Stimulated activated naive CD8-positive, alpha-beta T cell treated with anti-CD3 and anti-CD28 coated beads, Interleukin-15, Interleukin-2, amounts not matched to agents 100 U/mL and 50 U/mL, for 24 hours (primary cell): ENCODE measurements around the gene WDFY2.
A peak's percentile ranks its signal among the peaks of the same experiment; 100 is the strongest.

Experiments
- ATAC-seq: fragments of 150-1000 bp; cut with Tn5 transposase; one replicate; pipeline ENCODE4 v1.10.0; 2021
- DNase-seq: peaks from one replicate; pipeline ENCODE4 v3.0.0; 2021

WDFY2 gene

DNA sequence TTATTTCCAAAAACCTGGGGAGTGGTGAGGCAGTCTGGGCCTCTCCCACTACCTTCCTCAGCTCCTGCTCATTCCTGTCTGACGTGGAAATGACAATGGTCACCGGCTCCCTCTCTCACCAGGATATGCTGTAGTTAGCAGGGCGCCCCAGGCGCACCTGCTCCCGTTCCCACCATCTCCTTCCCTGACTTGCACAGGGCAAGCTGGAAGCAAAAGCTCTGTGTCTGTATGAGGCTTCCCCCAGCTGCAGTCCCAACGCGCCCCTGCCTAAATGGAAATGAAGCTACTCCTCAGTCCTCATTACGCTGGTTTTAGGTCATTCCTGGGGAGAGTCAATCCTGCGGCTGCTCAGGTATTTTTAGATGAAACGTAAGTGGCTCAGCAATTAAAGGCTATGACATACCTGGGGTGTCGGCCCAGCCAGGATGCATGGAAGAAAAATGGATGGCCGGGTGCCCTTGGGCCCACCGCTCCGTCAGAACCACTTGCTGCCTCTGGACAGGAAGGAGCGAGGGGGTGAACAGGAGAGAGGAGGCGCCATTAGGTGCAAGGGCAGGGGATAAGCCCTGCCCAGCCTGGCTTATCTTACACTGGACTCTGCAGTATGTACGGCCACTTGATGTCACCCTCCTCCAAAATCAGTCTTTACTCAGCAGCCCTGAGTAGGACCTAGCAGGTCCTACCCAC lies 187.3 kb downstream of the WDFY2 start:
- DNase-seq (no peak), ATAC-seq (no peak)

DNA sequence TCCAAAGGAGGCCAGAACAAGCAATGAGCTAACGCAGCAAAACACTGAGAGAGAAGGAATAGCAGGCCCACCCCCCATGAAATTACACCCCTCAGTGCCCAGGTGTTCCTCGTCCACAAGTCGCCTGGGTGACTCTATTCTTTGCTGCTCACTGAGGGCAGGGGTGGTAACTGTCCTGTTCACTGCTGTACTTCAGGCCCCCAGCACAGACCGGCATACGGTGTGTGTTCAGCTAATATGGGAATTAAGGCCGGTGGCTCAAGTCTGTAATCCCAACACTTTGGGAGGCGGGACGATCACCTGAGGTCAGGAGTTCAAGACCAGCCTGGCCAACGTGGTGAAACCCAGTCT lies 187.8 kb downstream of the WDFY2 start:
- ATAC-seq (no peak), DNase-seq (no peak)

GRCh38 chr13:51772781-51773180 lies 188.5 kb downstream of the WDFY2 start:
- no peak for DNase-seq
- ATAC-seq = no peak

DNA sequence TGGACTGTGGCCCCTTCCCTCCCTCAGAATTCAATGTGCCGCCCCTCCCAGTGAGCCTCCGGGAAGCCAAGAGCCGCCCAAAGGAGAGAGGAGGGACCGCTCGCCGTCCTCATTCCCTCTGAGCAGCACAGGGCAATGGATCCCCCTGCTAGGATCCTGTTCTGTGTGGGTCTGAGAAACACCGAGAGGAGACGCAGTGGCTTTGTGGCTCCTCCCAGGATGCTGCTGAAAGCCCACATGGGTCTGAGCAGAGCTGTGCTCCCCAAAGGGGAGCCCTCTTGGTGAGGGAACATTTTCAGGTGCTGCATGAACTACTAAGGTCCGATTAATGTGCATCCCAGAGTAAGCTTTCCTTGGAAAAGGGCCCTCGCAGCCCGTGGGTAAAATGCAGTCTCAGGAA lies 189.3 kb downstream of the WDFY2 start:
- no peak for ATAC-seq
- no peak for DNase-seq

- ATAC-seq (no peak), DNase-seq (no peak)
Observed at GRCh38 chr13:51776179-51776578, 191.9 kb downstream of the WDFY2 start.

GRCh38 chr13:51777921-51778320 lies 193.7 kb downstream of the WDFY2 start:
- DNase-seq = no peak
- ATAC-seq = no peak

DNA sequence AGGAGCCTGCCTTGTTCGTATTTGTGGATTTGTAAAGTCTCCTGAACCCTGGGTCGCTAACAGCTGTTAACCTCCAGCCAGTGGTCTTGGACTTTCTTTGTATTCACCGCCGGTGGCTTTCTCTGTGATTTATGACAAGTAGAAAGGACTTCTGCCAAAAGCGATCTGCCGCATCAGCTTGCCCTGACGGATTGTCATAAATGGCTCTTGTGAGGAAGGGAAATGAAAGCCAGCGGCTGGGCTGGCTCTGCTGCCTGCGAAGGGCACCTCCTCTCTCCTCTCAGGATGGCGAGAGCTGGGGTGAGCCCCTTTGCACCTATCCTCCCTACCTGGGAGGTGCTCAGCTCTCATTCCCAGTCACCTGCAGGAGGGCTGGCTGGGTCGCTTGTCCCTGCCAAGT lies 194.1 kb downstream of the WDFY2 start:
- ATAC-seq (no peak), DNase-seq (no peak)

DNA sequence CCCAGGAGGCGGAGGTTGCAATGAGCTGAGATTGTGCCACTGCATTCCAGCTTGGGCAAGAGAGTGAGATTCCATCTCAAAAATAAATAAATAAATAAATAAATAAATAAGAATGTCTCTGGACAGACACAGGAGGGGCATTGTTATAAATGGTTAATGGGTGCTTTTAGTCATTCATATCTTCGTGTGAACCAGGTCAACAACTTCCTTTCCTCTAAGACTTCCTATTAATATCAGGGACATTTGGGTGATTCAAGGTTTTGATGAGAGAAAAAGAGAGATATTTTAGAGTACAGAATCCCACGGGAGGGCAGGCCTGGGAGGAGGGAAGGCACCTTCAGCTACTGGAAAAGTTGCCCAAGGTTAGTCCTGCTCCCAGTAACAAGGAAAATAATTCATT lies 195.8 kb downstream of the WDFY2 start:
- DNase-seq (no peak), ATAC-seq (no peak)

GRCh38 chr13:51781246-51782022 lies 197.2 kb downstream of the WDFY2 start:
- ATAC-seq (peak; percentile 64), DNase-seq (peak; percentile 20)

GRCh38 chr13:51782026-51782710 lies 197.9 kb downstream of the WDFY2 start:
- DNase-seq (no peak), ATAC-seq (no peak)

DNA sequence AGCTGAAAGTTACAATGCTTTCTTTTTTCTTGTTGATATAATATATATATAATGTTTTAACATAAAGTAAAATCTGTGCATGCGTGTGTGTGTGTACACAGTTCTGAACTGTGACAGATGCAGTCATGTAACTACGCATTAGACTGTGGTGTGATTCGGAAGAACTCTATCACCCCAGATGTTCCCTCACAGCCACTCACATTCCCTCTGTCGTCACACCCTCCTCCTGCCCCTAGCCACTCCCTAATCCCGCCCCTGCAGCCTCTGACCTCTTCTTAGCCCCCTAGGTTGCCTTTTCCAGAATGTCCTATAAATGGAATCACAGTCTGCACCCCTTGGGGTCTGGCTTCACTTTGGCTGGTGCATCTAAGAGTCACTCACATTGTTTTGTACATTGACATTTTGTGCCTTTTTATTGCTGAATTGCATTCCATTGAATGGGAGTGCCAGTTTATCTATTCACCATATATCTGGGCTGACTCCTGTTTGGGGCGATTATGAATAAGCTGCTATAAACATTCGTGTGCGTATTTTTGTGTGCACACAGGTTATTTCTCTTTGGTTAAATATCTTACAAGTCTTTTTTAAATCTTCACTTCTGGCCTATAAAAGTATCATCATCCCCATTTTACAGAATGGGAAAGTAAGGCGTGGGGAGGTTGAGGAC lies 199.3 kb downstream of the WDFY2 start:
- no peak for DNase-seq
- no peak for ATAC-seq

DNA sequence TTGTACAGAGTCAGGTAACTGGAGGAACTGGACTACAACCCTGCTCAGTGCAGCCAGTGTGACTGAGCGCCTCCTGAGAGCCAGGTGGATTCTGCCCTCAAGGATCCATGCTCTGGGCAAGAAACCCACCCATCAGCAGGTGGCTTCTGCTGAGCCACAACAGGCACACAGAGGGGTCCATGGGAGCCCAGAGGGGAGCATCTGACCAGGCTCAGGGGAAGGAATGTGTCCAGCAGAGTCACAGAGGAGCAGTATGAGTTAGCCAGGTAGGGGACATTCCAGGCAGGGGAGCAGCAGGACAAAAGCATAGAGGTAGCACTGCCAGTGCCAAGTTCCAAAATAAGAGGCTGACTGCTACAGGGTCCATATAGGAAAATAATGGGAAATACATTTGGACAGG lies 199.8 kb downstream of the WDFY2 start:
- no peak for DNase-seq
- no peak for ATAC-seq

GRCh38 chr13:51785712-51786424 lies 201.6 kb downstream of the WDFY2 start:
- DNase-seq = no peak
- ATAC-seq = no peak

DNA sequence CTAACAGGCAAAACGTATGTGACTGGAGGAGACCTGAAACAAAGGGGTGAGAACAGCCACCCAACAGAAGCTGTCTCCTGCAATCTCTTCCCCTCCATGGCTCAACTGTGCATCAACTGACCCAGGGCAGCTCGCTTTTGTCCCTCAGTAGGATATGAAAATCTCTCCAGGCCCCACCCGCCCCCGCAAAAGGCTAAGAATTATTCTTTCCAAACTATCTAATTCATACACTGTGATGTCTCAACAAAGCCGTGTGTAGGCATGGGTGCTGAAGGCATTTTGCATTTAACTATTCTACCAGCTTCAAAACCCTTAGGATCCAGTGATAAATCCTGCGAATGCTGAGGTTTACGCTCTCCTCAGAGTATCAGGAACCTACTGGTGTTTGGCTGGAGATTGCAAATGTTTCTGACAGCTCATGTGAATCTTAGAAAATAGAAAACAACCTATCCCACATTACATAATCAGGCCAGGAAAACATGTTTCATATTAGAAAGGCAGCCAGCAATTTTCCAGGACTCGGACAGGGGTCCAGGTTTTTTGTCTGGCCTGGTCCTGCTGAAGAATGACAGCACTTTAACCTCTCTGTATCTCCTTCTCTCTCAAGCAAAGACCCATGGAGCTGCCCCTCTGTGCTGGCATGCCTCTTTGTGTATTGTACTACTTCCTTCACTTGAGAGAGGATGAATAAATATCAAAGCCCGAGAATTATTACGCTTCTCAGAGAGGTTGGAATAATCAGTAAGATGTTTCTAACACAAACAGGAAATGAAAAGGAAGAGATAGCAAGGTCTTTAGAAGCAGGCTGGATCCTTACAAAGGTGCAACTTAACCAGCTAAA lies 202.4 kb downstream of the WDFY2 start:
- no peak for DNase-seq
- no peak for ATAC-seq

GRCh38 chr13:51793570-51794271 lies 209.5 kb downstream of the WDFY2 start:
- DNase-seq (peak; percentile 49), ATAC-seq (peak; percentile 89)

DNA sequence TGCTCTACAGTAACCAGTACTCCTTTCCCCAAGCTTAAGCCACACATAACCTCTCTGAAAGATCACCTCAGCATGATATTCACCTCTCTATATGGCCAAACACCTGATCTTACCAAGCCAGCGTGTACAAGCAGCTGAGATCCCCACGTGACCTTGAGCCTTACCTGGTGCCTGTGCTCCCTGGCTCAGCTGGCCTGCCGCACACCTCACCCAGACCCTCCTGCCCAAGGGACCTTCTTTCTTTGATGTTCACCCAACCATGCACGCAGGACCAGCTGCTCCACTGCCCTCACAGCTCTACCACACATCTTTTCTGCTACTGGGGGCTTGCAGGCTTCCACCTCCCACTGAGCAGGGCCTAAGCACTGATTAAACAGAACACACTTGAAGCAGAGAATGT lies 210.7 kb downstream of the WDFY2 start:
- ATAC-seq (no peak), DNase-seq (no peak)

- DNase-seq (no peak), ATAC-seq (no peak)
Observed at GRCh38 chr13:51795419-51795818, 211.2 kb downstream of the WDFY2 start.

- ATAC-seq = no peak
- DNase-seq = no peak
Observed at GRCh38 chr13:51796546-51796945, 212.3 kb downstream of the WDFY2 start.

GRCh38 chr13:51797664-51798488 lies 213.6 kb downstream of the WDFY2 start:
- ATAC-seq = peak; percentile 40
- peak; percentile 57 for DNase-seq

GRCh38 chr13:51799261-51799660 lies 215.0 kb downstream of the WDFY2 start:
- ATAC-seq = no peak
- no peak for DNase-seq
